Trophoblast cell (in vitro differentiated cells and primary cell): Measurements from ENCODE around the gene ANKIB1.
"Not testable (repeated sequence)": the region's sequence is repeated elsewhere in the genome, so short reads cannot be mapped to it uniquely, and the experiment has no call there.

Source experiments
- DNase-seq, 2 donors: peaks; one replicate each; pipeline ENCODE4 v3.0.0-alpha.2; 2016
- H2AFZ ChIP-seq: 2 replicates; pipeline ENCODE4 v1.6.1; 2013; ENCODE audit warnings: low read length, moderate library complexity, mild to moderate bottlenecking; ENCODE audit not compliant: insufficient read depth, poor library complexity
- H2AK5ac ChIP-seq: 2 replicates; pipeline ENCODE4 v1.6.1; 2013; ENCODE audit warnings: mild to moderate bottlenecking, low read length
- H2BK120ac ChIP-seq: 2 replicates; pipeline ENCODE4 v1.6.1; 2013; ENCODE audit warnings: low read length, mild to moderate bottlenecking, moderate library complexity; ENCODE audit not compliant: insufficient read depth, poor library complexity
- H2BK12ac ChIP-seq: 2 replicates; pipeline ENCODE4 v1.6.1; 2013; ENCODE audit warnings: mild to moderate bottlenecking, low read length, moderate library complexity
- H2BK5ac ChIP-seq: 2 replicates; pipeline ENCODE4 v1.6.1; 2013; ENCODE audit warnings: low read length, low read depth, moderate library complexity, mild to moderate bottlenecking; ENCODE audit not compliant: poor library complexity
- H3K14ac ChIP-seq: 2 replicates; pipeline ENCODE4 v1.6.1; 2013; ENCODE audit warnings: mild to moderate bottlenecking, low read length
- H3K18ac ChIP-seq: 2 replicates; pipeline ENCODE4 v1.6.1; 2013; ENCODE audit warnings: mild to moderate bottlenecking, low read length
- H3K23ac ChIP-seq: 2 replicates; pipeline ENCODE4 v1.6.1; 2013; ENCODE audit warnings: low read length
- H3K27ac ChIP-seq: 2 replicates; pipeline ENCODE4 v1.5.1; 2013; ENCODE audit warnings: low read depth, mild to moderate bottlenecking, inconsistent platforms, low read length, moderate library complexity
- H3K27me3 ChIP-seq: 2 replicates; pipeline ENCODE4 v1.6.1; 2013; ENCODE audit warnings: inconsistent platforms, mild to moderate bottlenecking, low read length, moderate library complexity; ENCODE audit not compliant: insufficient read depth
- H3K36me3 ChIP-seq, 2 experiments: 1 replicate in 1 of 2; 2 replicates in 1 of 2; pipeline ENCODE4 v1.6.1; 2013; ENCODE audit warnings: low read length in 2 of 2, mild to moderate bottlenecking in 2 of 2, moderate library complexity in 1 of 2; ENCODE audit not compliant: insufficient read depth in 2 of 2, control insufficient read depth in 1 of 2
- H3K4ac ChIP-seq: 2 replicates; pipeline ENCODE4 v1.6.1; 2013; ENCODE audit warnings: low read depth, mild to moderate bottlenecking, low read length, moderate library complexity
- H3K4me1 ChIP-seq, 2 experiments: 1 replicate in 1 of 2; 2 replicates in 1 of 2; pipeline ENCODE4 v1.6.1; 2013; ENCODE audit warnings: low read length in 2 of 2, mild to moderate bottlenecking in 2 of 2, moderate library complexity in 1 of 2; ENCODE audit not compliant: insufficient read depth in 2 of 2, control insufficient read depth in 1 of 2
- H3K4me2 ChIP-seq: 2 replicates; pipeline ENCODE4 v1.6.1; 2013; ENCODE audit warnings: inconsistent platforms, mild to moderate bottlenecking, low read length, moderate library complexity
- H3K4me3 ChIP-seq: 2 replicates; pipeline ENCODE4 v1.5.1; 2013; ENCODE audit warnings: mild to moderate bottlenecking, low read depth, low read length, inconsistent platforms
- H3K79me1 ChIP-seq: one replicate; pipeline ENCODE4 v1.6.1; 2013; ENCODE audit warnings: low read length
- H3K79me2 ChIP-seq: 2 replicates; pipeline ENCODE4 v1.6.1; 2013; ENCODE audit warnings: low read length, mild to moderate bottlenecking; ENCODE audit not compliant: control insufficient read depth, insufficient read depth, poor library complexity
- H3K9ac ChIP-seq: 2 replicates; pipeline ENCODE4 v1.6.1; 2013; ENCODE audit warnings: mild to moderate bottlenecking, low read length
- H3K9me3 ChIP-seq: 2 replicates; pipeline ENCODE4 v1.6.1; 2013; ENCODE audit warnings: low read depth, mild to moderate bottlenecking, control low read depth, inconsistent platforms, low read length; ENCODE audit not compliant: insufficient read depth
- H4K12ac ChIP-seq: 2 replicates; pipeline ENCODE4 v1.6.1; 2013; ENCODE audit warnings: low read depth, mild to moderate bottlenecking, low read length, moderate library complexity
- H4K8ac ChIP-seq: 2 replicates; pipeline ENCODE4 v1.6.1; 2013; ENCODE audit warnings: low read depth, mild to moderate bottlenecking, low read length, moderate library complexity
- H4K91ac ChIP-seq: one replicate; pipeline ENCODE4 v1.6.1; 2013; ENCODE audit warnings: low read depth, mild to moderate bottlenecking, low read length, moderate library complexity
- WGBS: extraction: QIAGEN DNeasy Blood & Tissue Kit; methylation state at CpG from one replicate; pipeline ENCODE4 v1.1.7; 2013; ENCODE audit warnings: missing lambda C conversion rate; ENCODE audit not compliant: insufficient read length, insufficient coverage; ENCODE audit errors: extremely low coverage; 5-methylcytosine and 5-hydroxymethylcytosine counted together

Gene ANKIB1

DNA sequence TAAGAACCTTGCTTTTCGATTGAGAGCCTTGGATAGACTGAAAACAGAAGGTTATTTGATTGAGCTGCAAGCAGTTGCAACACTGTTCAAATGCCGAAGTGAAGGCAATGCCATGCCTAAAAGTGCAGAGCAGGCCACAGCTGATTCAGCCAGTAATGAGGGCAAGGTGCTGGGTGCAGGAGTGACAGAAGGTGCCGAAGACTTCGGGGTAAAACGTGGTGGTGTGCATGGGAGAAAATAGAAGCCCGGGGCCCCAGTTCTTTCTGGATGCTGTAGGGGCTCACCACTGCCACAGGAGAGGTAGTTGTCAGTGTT is 157.9 kb downstream of the ANKIB1 start:
- no peak overlapping the region for H2BK120ac ChIP-seq
- no peak overlapping the region for H2BK5ac ChIP-seq
- H3K79me1 ChIP-seq: no peaks in the 10 kb centered on the region
- no peaks in the 10 kb centered on the region for H3K27me3 ChIP-seq
- H3K36me3 ChIP-seq: peaks cover 2 to 3% of the 10 kb centered on the region in 2 experiments
- peak; percentile 28 to 58 for DNase-seq
- H2AFZ ChIP-seq: no peak overlapping the region
- no peak overlapping the region for H3K4ac ChIP-seq
- no peak overlapping the region for H4K12ac ChIP-seq
- no peaks in the 10 kb centered on the region for H3K79me2 ChIP-seq
- H3K4me3 ChIP-seq: no peak overlapping the region
- H3K4me1 ChIP-seq: peaks cover 3 to 12% of the 10 kb centered on the region in 2 experiments
- no CpG with 5 or more reads among the region's 6 CpGs for WGBS
- H2AK5ac ChIP-seq: no peak overlapping the region
- H3K9me3 ChIP-seq: no peaks in the 10 kb centered on the region
- H3K4me2 ChIP-seq: no peak overlapping the region
- H3K23ac ChIP-seq: no peak overlapping the region
- H4K8ac ChIP-seq: no peak overlapping the region
- H3K14ac ChIP-seq: no peak overlapping the region
- no peak overlapping the region for H3K9ac ChIP-seq
- no peak overlapping the region for H2BK12ac ChIP-seq
- H3K27ac ChIP-seq: no peak overlapping the region
- H4K91ac ChIP-seq: no peak overlapping the region
- no peak overlapping the region for H3K18ac ChIP-seq

- Histone ChIP-seq H3K14ac (no peak overlapping the region), H3K4me1 (peaks cover 3 to 12% of the 10 kb centered on the region in 2 experiments), H2AK5ac (no peak overlapping the region), H3K9ac (no peak overlapping the region), H4K8ac (no peak overlapping the region), H3K79me2 (no peaks in the 10 kb centered on the region), H3K27me3 (no peaks in the 10 kb centered on the region), H3K36me3 (peaks cover 2% of the 10 kb centered on the region in 2 experiments), H3K27ac (no peak overlapping the region), H2BK5ac (no peak overlapping the region), H3K79me1 (no peaks in the 10 kb centered on the region), H3K4me3 (no peak overlapping the region), H3K4me2 (no peak overlapping the region), H4K12ac (no peak overlapping the region), H4K91ac (no peak overlapping the region), H2AFZ (no peak overlapping the region), H3K23ac (no peak overlapping the region), H2BK120ac (no peak overlapping the region), H2BK12ac (no peak overlapping the region), H3K4ac (no peak overlapping the region), H3K9me3 (no peaks in the 10 kb centered on the region), H3K18ac (no peak overlapping the region)
- WGBS: no CpG with 5 or more reads among the region's 6 CpGs
- DNase-seq: no peak
Observed at GRCh38 chr7:92404170-92404614, 158.4 kb downstream of the ANKIB1 start.

DNA sequence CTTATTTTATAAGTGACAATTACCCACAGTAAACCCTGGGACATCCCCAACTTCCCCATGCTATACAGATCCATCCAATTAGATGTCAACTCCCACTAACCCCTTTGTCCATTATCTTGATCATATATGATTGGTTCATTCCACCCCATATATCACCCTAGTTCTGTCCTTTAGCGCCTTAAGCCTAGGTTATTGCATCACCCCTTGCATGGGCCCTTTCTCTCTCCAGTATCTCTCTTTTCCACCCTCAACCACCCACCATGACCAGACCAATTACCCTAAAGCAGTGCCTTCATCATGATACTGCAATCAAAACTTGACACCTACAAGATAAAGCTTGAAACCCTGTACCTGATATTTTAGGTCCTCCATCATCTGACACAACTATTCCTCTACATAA is 163.6 kb downstream of the ANKIB1 start:
- no peak overlapping the region for H4K12ac ChIP-seq
- H3K79me2 ChIP-seq: no peaks in the 10 kb centered on the region
- H3K4me1 ChIP-seq: peaks cover 0 to 3% of the 10 kb centered on the region in 2 experiments
- no peak overlapping the region for H2AK5ac ChIP-seq
- no peak overlapping the region for H3K18ac ChIP-seq
- H4K8ac ChIP-seq: no peak overlapping the region
- no peak overlapping the region for H3K4me2 ChIP-seq
- no peak for DNase-seq
- H3K14ac ChIP-seq: no peak overlapping the region
- H3K79me1 ChIP-seq: no peaks in the 10 kb centered on the region
- H3K9ac ChIP-seq: no peak overlapping the region
- no peak overlapping the region for H3K4ac ChIP-seq
- H3K4me3 ChIP-seq: no peak overlapping the region
- H2AFZ ChIP-seq: no peak overlapping the region
- H3K23ac ChIP-seq: no peak overlapping the region
- no peaks in the 10 kb centered on the region for H3K36me3 ChIP-seq
- WGBS: no CpG with 5 or more reads among the region's 1 CpG
- no peak overlapping the region for H3K27ac ChIP-seq
- no peak overlapping the region for H2BK12ac ChIP-seq
- H2BK120ac ChIP-seq: no peak overlapping the region
- no peaks in the 10 kb centered on the region for H3K9me3 ChIP-seq
- H4K91ac ChIP-seq: no peak overlapping the region
- H3K27me3 ChIP-seq: no peaks in the 10 kb centered on the region
- no peak overlapping the region for H2BK5ac ChIP-seq

- not testable (repeated sequence) for H2BK12ac ChIP-seq, H3K27ac ChIP-seq, H4K8ac ChIP-seq, H2BK5ac ChIP-seq, H2AFZ ChIP-seq, H3K27me3 ChIP-seq, H3K79me2 ChIP-seq, H3K14ac ChIP-seq, H3K18ac ChIP-seq, H3K4ac ChIP-seq, H3K4me3 ChIP-seq, H3K23ac ChIP-seq, H2AK5ac ChIP-seq, H3K9me3 ChIP-seq, H2BK120ac ChIP-seq, H3K9ac ChIP-seq, H3K36me3 ChIP-seq, H3K4me2 ChIP-seq, H4K12ac ChIP-seq, DNase-seq, H3K79me1 ChIP-seq, H4K91ac ChIP-seq, H3K4me1 ChIP-seq
- WGBS: no CpG with 5 or more reads among the region's 6 CpGs
Observed at GRCh38 chr7:92410162-92410561, 164.4 kb downstream of the ANKIB1 start.
